ENCODE measurements around the gene NTRK1. TPM values are rescaled to one million over a fixed set of nuclear protein-coding genes. Genes with fewer than 3 reads are reported as not detected.

NTRK1 gene
- total and polyA plus RNA-seq, 4 donors = 0.13 to 0.17 (median 0.14) TPM

GRCh38 chr1:156815307-156815826 is 45.3 kb upstream of the NTRK1 start:
- Histone ChIP-seq H3K4me1 (ENCODE audit: control insufficient read depth in 4 of 4, insufficient read depth in 4 of 4, low read length in 3 of 4) (peaks cover 3 to 8% (median 6%) of the 10 kb centered on the region in 4 donors), H3K27ac (ENCODE audit: low read depth in 1 of 2, low read length in 2 of 2) (peak overlapping the region; percentile 74 to 84), H3K4me3 (ENCODE audit: low read depth in 1 of 3, low read length in 3 of 3) (no peak overlapping the region), H3K9me3 (ENCODE audit: control insufficient read depth in 4 of 4, low read length in 3 of 4) (no peaks in the 10 kb centered on the region), H3K27me3 (ENCODE audit: control insufficient read depth in 4 of 4, insufficient read depth in 4 of 4, low read length in 3 of 4) (no peaks in the 10 kb centered on the region), H3K9ac (ENCODE audit: low read depth in 1 of 2, low read length in 2 of 2) (peak overlapping the region in 1 of 2 donors; percentile 49), H3K36me3 (ENCODE audit: control insufficient read depth in 4 of 4, insufficient read depth in 3 of 4, low read depth in 1 of 4, low read length in 3 of 4) (no peaks in the 10 kb centered on the region)
- peak; percentile 23 for TF ChIP-seq REST (IDR thresholded peaks at IDR 0.05)
- TF ChIP-seq SP1 (IDR thresholded peaks at IDR 0.05) = peak; percentile 40
- peak; percentile 66 to 79 for TF ChIP-seq RXRA (IDR thresholded peaks at IDR 0.05)
- TF ChIP-seq EGR1 (IDR thresholded peaks at IDR 0.05; ENCODE audit: low read depth in 2 of 2) = no peak
- TF ChIP-seq NR2F2 (IDR thresholded peaks at IDR 0.05) = peak; percentile 89
- TF ChIP-seq HNF4G (IDR thresholded peaks at IDR 0.05) = no peak
- no peak for TF ChIP-seq HNF4A (conservative IDR thresholded peaks at IDR 0.05)
- TF ChIP-seq FOXA2 (IDR thresholded peaks at IDR 0.05) = no peak
- no peak for DNase-seq (ENCODE audit: low spot score)
- WGBS = 47% methylated on average over 5 of the region's 5 CpGs

- peak overlapping the region; percentile 49 to 66 for H3K9ac ChIP-seq (ENCODE audit: low read depth in 1 of 2, low read length in 2 of 2)
- no peak for DNase-seq (ENCODE audit: low spot score)
- peak overlapping the region; percentile 66 to 84 for H3K27ac ChIP-seq (ENCODE audit: low read depth in 1 of 2, low read length in 2 of 2)
- WGBS = 63% methylated on average over 10 of the region's 10 CpGs
- peak overlapping the region in 1 of 3 donors; percentile 28 for H3K4me3 ChIP-seq (ENCODE audit: low read depth in 1 of 3, low read length in 3 of 3)
- TF ChIP-seq GABPA (IDR thresholded peaks at IDR 0.05 in 1 of 2, conservative IDR thresholded peaks at IDR 0.05 in 1 of 2) (no peak), RAD21 (IDR thresholded peaks at IDR 0.05) (no peak), ATF3 (IDR thresholded peaks at IDR 0.05) (no peak), MAX (IDR thresholded peaks at IDR 0.05) (no peak), SP1 (IDR thresholded peaks at IDR 0.05) (no peak), ZBTB33 (IDR thresholded peaks at IDR 0.05) (no peak), HNF4G (IDR thresholded peaks at IDR 0.05) (no peak), FOXA2 (IDR thresholded peaks at IDR 0.05) (no peak), TAF1 (conservative IDR thresholded peaks at IDR 0.05) (no peak), EGR1 (IDR thresholded peaks at IDR 0.05; ENCODE audit: low read depth in 2 of 2) (no peak), YY1 (IDR thresholded peaks at IDR 0.05) (no peak)
- H3K9me3 ChIP-seq (ENCODE audit: control insufficient read depth in 4 of 4, low read length in 3 of 4) = no peaks in the 10 kb centered on the region
- no peaks in the 10 kb centered on the region for H3K36me3 ChIP-seq (ENCODE audit: control insufficient read depth in 4 of 4, insufficient read depth in 3 of 4, low read depth in 1 of 4, low read length in 3 of 4)
- peaks cover 3 to 8% (median 6%) of the 10 kb centered on the region in 4 donors for H3K4me1 ChIP-seq (ENCODE audit: control insufficient read depth in 4 of 4, insufficient read depth in 4 of 4, low read length in 3 of 4)
- no peaks in the 10 kb centered on the region for H3K27me3 ChIP-seq (ENCODE audit: control insufficient read depth in 4 of 4, insufficient read depth in 4 of 4, low read length in 3 of 4)
Observed at GRCh38 chr1:156815961-156816422, 44.7 kb upstream of the NTRK1 start.

Data from liver (tissue), 9 donors.